ENCODE data around the gene KPNB1. TPM values are rescaled to one million over a fixed set of nuclear protein-coding genes. Genes with fewer than 3 reads are reported as not detected.

KPNB1 gene
- total and polyA plus RNA-seq, 10 of the 15 experiments (the other 5 are each of a cell fraction or from before 2014, with no cell fraction given), result 67.8 to 525 (median 246) TPM

- 10% methylated on average over 9 of the region's 9 CpGs for WGBS (ENCODE audit: insufficient coverage, insufficient replicate concordance, low lambda C conversion rate, missing lambda C conversion rate)
- in situ Hi-C loops (cut with MboI) (no loop called here), intact Hi-C loops (cut with micrococcal nuclease; ENCODE audit: unreplicated experiment) (loop anchor here (2.0 kb wide), 1 partner anchor 21 kb away; no protein-coding TSS in a partner anchor)
- CTCF ChIA-PET, result interaction anchor here (0.8 to 9.0 kb wide), 8 partner anchors 8 to 27 kb away, joined by 3 to 229 read pairs (median 4); partner anchors contain the start of gene TBX21
- no peak overlapping the region for H3K4me3 ChIP-seq
- H3K27ac ChIP-seq (ENCODE audit: control insufficient read depth, insufficient read depth), result no peak overlapping the region
- H4K20me1 ChIP-seq (ENCODE audit: control insufficient read depth, insufficient read depth), result no peaks in the 10 kb centered on the region; the same call in 1 of the 2 replicates
- no peaks in the 10 kb centered on the region for H3K79me2 ChIP-seq (ENCODE audit: control insufficient read depth, insufficient read depth, low read length)
- no peak overlapping the region for H2AFZ ChIP-seq (ENCODE audit: control insufficient read depth, low read depth, low read length)
- peak; percentile 40 for ATAC-seq
- peaks cover 0 to 5% of the 10 kb centered on the region in 2 experiments; a peak in 3 of 4 replicates for H3K27me3 ChIP-seq (replicated peaks in 1 of 2; ENCODE audit: control insufficient read depth in 2 of 2, insufficient read depth in 2 of 2, low read length in 1 of 2)
- peak; percentile 44 for FAIRE-seq
- H3K9ac ChIP-seq (ENCODE audit: control insufficient read depth, insufficient read depth, low read length), result no peak overlapping the region
- no peaks in the 10 kb centered on the region for H3K9me3 ChIP-seq (replicated peaks; ENCODE audit: control insufficient read depth, insufficient read depth, low read length)
- peaks cover 77% of the 10 kb centered on the region for H3K4me1 ChIP-seq (ENCODE audit: control insufficient read depth, insufficient read depth, low read length)
- peak overlapping the region; percentile 54 for H3K4me2 ChIP-seq (ENCODE audit: control insufficient read depth, insufficient read depth)
- RAD21 ChIA-PET (ENCODE audit: unreplicated experiment), result interaction anchor here (0.8 to 8.3 kb wide), 5 partner anchors 8 to 21 kb away, joined by 3 to 142 read pairs (median 4); partner anchors contain the start of gene TBX21
- POLR2A ChIA-PET, result interaction anchor here (0.9 to 7.3 kb wide), 3 partner anchors 12 to 19 kb away, joined by 4 to 76 read pairs (median 23); partner anchors contain the start of gene TBX21
- no peaks in the 10 kb centered on the region for H3K36me3 ChIP-seq (ENCODE audit: control insufficient read depth in 2 of 2, insufficient read depth in 2 of 2, low read length in 1 of 2)
- DNase-seq (ENCODE audit: low read depth, low spot score), result no peak
- BruUV-seq (replicated peaks), result no TSS peak
- SMC1A ChIA-PET (ENCODE audit: uncharacterized antibody, unreplicated experiment), result interaction anchor here (0.8 to 5.9 kb wide), 7 partner anchors 11 to 55 kb away, joined by 3 to 56 read pairs (median 6); partner anchors contain the start of genes TBKBP1 and TBX21
- 0 out of 2 replicates have a peak, but pooled peaks have one; percentile 32 for TF ChIP-seq ZNF217 (IDR thresholded peaks at IDR 0.05)
- TF ChIP-seq MTA3 (IDR thresholded peaks at IDR 0.05; ENCODE audit: borderline replicate concordance, low read length), result no peak
- TF ChIP-seq RELB (IDR thresholded peaks at IDR 0.05; ENCODE audit: low read depth), result 0 out of 2 replicates have a peak, but pooled peaks have one; percentile 16
- TF ChIP-seq, protein P1, sequence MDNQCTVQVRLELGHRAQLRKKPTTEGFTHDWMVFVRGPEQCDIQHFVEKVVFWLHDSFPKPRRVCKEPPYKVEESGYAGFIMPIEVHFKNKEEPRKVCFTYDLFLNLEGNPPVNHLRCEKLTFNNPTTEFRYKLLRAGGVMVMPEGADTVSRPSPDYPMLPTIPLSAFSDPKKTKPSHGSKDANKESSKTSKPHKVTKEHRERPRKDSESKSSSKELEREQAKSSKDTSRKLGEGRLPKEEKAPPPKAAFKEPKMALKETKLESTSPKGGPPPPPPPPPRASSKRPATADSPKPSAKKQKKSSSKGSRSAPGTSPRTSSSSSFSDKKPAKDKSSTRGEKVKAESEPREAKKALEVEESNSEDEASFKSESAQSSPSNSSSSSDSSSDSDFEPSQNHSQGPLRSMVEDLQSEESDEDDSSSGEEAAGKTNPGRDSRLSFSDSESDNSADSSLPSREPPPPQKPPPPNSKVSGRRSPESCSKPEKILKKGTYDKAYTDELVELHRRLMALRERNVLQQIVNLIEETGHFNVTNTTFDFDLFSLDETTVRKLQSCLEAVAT (IDR thresholded peaks at IDR 0.05), result peak; percentile 61; the same call in 1 of the 2 replicates
- TF ChIP-seq TCF7 (IDR thresholded peaks at IDR 0.05; ENCODE audit: borderline replicate concordance), result no peak
- peak; percentile 41; the same call in 1 of the 2 replicates for TF ChIP-seq BCL11A (IDR thresholded peaks at IDR 0.05; ENCODE audit: low read depth, low read length)
- peak; percentile 97 for TF ChIP-seq RUNX3 (IDR thresholded peaks at IDR 0.05; ENCODE audit: low read length)
- TF ChIP-seq JUNB (IDR thresholded peaks at IDR 0.05), result peak; percentile 60; the same call in 1 of the 2 replicates
- TF ChIP-seq MTA2 (IDR thresholded peaks at IDR 0.05; ENCODE audit: low read depth), result peak; percentile 72; the same call in 1 of the 2 replicates
- TF ChIP-seq LARP7 (IDR thresholded peaks at IDR 0.05), result peak; percentile 33; the same call in 1 of the 2 replicates
- TF ChIP-seq IKZF2 (IDR thresholded peaks at IDR 0.05), result peak in 1 of 2 experiments; percentile 54; a peak in 1 of 4 replicates
- peak; percentile 14 to 76; a peak in 3 of 4 replicates for TF ChIP-seq BHLHE40 (IDR thresholded peaks at IDR 0.05; ENCODE audit: borderline replicate concordance in 1 of 2, low read depth in 2 of 2, low read length in 1 of 2)
- 0 out of 2 replicates have a peak, but pooled peaks have one; percentile 12 for TF ChIP-seq NBN (IDR thresholded peaks at IDR 0.05)
- TF ChIP-seq SRF (IDR thresholded peaks at IDR 0.05; ENCODE audit: low read depth in 2 of 2, low read length in 2 of 2), result no peak
- peak; percentile 24 for TF ChIP-seq PBX3 (IDR thresholded peaks at IDR 0.05; ENCODE audit: insufficient replicate concordance, low read depth, low read length)
- TF ChIP-seq, protein P2, sequence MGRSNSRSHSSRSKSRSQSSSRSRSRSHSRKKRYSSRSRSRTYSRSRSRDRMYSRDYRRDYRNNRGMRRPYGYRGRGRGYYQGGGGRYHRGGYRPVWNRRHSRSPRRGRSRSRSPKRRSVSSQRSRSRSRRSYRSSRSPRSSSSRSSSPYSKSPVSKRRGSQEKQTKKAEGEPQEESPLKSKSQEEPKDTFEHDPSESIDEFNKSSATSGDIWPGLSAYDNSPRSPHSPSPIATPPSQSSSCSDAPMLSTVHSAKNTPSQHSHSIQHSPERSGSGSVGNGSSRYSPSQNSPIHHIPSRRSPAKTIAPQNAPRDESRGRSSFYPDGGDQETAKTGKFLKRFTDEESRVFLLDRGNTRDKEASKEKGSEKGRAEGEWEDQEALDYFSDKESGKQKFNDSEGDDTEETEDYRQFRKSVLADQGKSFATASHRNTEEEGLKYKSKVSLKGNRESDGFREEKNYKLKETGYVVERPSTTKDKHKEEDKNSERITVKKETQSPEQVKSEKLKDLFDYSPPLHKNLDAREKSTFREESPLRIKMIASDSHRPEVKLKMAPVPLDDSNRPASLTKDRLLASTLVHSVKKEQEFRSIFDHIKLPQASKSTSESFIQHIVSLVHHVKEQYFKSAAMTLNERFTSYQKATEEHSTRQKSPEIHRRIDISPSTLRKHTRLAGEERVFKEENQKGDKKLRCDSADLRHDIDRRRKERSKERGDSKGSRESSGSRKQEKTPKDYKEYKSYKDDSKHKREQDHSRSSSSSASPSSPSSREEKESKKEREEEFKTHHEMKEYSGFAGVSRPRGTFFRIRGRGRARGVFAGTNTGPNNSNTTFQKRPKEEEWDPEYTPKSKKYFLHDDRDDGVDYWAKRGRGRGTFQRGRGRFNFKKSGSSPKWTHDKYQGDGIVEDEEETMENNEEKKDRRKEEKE (IDR thresholded peaks at IDR 0.05), result no peak
Observed at GRCh38 chr17:47719411-47720152, 69.9 kb downstream of the KPNB1 start.

Measured in GM12878 (cell line).